Subcutaneous abdominal adipose tissue (tissue), 5 donors: ENCODE results near the gene RBM12.
"Not testable (repeated sequence)": the region's sequence is repeated elsewhere in the genome, so short reads cannot be mapped to it uniquely, and the experiment has no call there.

Source experiments
- H3K27ac ChIP-seq: one replicate; pipeline ENCODE4 v1.7.0; 2013; ENCODE audit warnings: low read depth, mild to moderate bottlenecking, inconsistent platforms, low read length, moderate library complexity
- H3K27me3 ChIP-seq, 5 donors: one replicate each; pipeline ENCODE4 v1.7.0; 2013; ENCODE audit warnings: low read length in 5 of 5, inconsistent platforms in 1 of 5; ENCODE audit not compliant: control insufficient read depth in 5 of 5, insufficient read depth in 4 of 5
- H3K36me3 ChIP-seq, 5 donors: one replicate each; pipeline ENCODE4 v1.7.0; 2013; ENCODE audit warnings: low read length in 5 of 5; ENCODE audit not compliant: control insufficient read depth in 5 of 5, insufficient read depth in 5 of 5
- H3K4me1 ChIP-seq, 5 donors: one replicate each; pipeline ENCODE4 v1.7.0; 2013; ENCODE audit warnings: low read length in 5 of 5, mild to moderate bottlenecking in 3 of 5, moderate library complexity in 1 of 5; ENCODE audit not compliant: control insufficient read depth in 5 of 5, insufficient read depth in 5 of 5
- H3K4me3 ChIP-seq, 5 donors: one replicate each; pipeline ENCODE4 v1.7.0; 2013; ENCODE audit warnings: low read length in 5 of 5, low read depth in 1 of 5
- H3K9ac ChIP-seq, 5 donors: one replicate each; pipeline ENCODE4 v1.7.0; 2013; ENCODE audit warnings: low read length in 5 of 5, mild to moderate bottlenecking in 4 of 5, moderate library complexity in 3 of 5
- H3K9me3 ChIP-seq, 5 donors: one replicate each; pipeline ENCODE4 v1.7.0; 2013; ENCODE audit warnings: low read length in 5 of 5; ENCODE audit not compliant: control insufficient read depth in 5 of 5
- donor health status: healthy.
- donor health status: healthy.
- donor health status: healthy.
- donor health status: healthy.
- donor health status: healthy.

Gene RBM12

DNA sequence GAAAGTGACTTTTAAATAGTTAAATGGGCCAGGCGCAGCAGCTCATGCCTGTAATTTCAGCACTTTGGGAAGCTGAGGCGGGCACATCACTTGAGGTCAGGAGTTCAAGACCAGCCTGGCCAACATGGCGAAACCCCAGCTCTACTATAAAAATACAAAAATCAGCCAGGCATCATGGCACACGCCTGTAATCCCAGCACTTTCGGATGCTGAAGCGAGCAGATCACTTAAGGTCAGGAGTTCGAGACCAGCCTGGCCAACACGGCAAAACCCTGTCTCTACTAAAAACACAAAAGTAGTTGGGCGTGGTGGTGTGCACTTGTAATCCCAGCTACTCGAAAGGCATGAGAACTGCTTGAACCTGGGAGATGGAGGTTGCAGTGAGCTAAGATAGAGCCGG lies 41.2 kb upstream of the RBM12 start:
- H3K4me3 ChIP-seq, H3K27ac ChIP-seq, H3K9ac ChIP-seq, H3K27me3 ChIP-seq, H3K9me3 ChIP-seq: not testable (repeated sequence)
- Histone ChIP-seq H3K4me1 (peaks cover 0 to 20% (median 4%) of the 10 kb centered on the region in 5 donors), H3K36me3 (peaks cover 55 to 79% (median 64%) of the 10 kb centered on the region in 5 donors)

DNA sequence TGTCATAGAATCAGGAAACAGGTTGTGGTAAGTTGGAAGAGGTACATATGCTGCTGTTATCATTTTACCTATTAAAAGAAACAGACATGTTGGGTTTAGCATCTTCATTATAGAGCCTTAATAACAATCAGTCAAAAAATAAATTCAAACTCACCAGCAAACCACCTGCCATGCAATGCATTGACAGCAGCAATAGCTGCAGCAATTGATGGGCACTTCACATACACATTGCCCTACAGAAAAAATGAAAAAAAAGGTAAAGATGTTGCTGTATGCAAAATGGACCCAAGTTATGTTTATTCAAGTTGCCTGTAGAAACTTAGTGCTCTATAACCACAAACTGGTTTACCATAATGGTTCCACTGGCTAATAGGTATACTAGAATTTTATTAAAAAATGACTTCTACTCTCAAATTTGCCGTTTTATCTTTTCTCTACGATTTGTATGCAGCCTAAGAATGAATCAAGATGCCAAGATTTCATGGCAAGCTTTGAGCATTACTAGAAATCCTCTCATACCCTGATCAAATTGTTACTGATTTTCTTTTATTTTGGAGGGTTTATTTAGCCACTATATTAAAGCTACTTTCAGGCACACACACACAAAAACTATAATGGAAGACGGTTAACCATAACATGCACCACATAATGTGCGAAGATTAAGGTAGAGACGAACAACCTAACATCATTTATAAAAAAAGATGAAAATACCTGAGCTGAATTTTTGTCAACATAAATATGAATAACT lies 40.0 kb upstream of the RBM12 start:
- Histone ChIP-seq H3K27me3 (no peaks in the 10 kb centered on the region), H3K4me3 (no peak overlapping the region)

DNA sequence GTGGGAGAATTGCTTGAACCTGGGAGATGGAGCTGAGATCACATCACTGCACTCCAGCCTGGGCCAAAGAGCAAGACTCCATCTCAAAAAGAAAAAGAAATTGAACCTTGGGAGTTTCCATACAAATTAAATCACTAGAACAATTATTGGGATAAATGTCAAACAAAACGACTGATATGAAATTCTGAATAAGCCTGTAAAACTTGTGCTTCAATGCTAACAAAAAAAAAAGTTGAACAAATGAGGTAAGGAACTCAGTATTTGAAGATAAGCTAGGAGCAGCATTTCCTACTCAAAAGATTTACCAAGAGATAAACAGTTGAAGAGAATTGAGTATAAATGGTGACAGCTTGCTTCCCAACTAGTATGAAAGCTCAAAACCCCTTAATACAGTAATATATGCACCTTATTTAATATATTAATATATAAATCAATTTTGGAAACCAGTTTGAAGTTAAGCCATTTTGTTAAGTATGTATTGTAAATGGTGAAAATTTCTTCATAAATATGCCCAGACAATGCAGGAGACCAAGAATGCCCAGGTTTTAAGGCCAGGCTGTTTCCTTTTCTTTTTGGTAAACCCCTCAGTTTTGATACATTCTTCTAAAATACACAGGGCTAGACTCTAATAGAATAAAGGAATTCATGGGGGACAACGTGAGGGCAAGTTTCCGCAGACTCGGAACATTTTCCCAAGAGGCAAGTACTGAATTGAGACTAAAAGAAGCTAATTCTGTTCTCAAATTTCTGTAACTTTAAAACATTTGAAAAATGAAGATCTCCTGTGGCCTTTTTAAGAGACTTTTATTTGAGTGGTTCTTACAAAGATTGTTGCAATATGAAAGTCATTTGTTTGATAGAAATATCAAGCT lies 38.4 kb upstream of the RBM12 start:
- Histone ChIP-seq H3K4me1 (peaks cover 2 to 24% (median 18%) of the 10 kb centered on the region in 5 donors), H3K36me3 (peaks cover 37 to 56% (median 46%) of the 10 kb centered on the region in 5 donors), H3K27ac (no peak overlapping the region), H3K4me3 (no peak overlapping the region), H3K9ac (no peak overlapping the region), H3K9me3 (no peaks in the 10 kb centered on the region), H3K27me3 (no peaks in the 10 kb centered on the region)

More for the DNA sequence above, 40.0 kb upstream of the RBM12 start:
- H3K27ac ChIP-seq, result no peak overlapping the region
- H3K9me3 ChIP-seq, result no peaks in the 10 kb centered on the region
- H3K36me3 ChIP-seq, result peaks cover 52 to 68% (median 59%) of the 10 kb centered on the region in 5 donors
- H3K4me1 ChIP-seq, result peaks cover 0 to 20% (median 14%) of the 10 kb centered on the region in 5 donors
- no peak overlapping the region for H3K9ac ChIP-seq

DNA sequence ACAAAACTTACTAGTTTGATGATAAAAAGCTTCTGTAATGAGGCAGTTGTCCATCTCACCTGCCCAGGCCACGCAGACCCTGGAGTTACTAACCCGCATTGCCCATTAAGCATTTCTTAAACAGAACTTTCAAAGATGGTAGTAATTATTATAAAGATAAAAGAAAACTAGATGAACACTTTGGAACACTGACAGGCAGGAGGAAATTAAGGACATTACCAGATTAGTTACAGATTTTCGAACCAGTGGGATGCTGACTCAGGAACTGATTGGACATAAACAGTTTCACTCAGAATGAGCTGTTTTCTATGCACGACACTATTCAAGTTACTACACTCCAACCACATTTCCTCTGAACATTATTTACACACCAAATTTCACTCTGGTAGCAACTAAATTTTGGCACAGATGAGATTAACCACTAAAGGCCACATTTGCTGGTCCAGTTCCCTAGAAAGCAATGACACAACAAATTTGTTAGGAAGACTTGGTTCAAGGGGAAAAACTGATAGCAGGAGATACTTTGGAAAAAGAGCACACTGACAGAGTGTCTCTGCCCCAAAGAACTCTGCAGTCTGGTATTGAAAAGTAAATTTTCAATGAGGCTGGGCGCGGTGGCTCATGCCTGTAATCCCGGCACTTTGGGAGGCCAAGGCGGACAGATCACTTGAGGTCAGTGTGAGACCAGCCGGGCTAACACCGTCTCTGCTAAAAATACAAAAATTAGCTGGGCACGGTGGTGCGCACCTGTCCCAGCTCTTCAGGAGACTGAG lies 37.5 kb upstream of the RBM12 start:
- peaks cover 32 to 54% (median 44%) of the 10 kb centered on the region in 5 donors for H3K36me3 ChIP-seq
- H3K9me3 ChIP-seq, result no peaks in the 10 kb centered on the region
- no peaks in the 10 kb centered on the region for H3K27me3 ChIP-seq
- no peak overlapping the region for H3K9ac ChIP-seq
- H3K27ac ChIP-seq, result no peak overlapping the region
- H3K4me3 ChIP-seq, result no peak overlapping the region
- peaks cover 4 to 28% (median 25%) of the 10 kb centered on the region in 5 donors for H3K4me1 ChIP-seq

DNA sequence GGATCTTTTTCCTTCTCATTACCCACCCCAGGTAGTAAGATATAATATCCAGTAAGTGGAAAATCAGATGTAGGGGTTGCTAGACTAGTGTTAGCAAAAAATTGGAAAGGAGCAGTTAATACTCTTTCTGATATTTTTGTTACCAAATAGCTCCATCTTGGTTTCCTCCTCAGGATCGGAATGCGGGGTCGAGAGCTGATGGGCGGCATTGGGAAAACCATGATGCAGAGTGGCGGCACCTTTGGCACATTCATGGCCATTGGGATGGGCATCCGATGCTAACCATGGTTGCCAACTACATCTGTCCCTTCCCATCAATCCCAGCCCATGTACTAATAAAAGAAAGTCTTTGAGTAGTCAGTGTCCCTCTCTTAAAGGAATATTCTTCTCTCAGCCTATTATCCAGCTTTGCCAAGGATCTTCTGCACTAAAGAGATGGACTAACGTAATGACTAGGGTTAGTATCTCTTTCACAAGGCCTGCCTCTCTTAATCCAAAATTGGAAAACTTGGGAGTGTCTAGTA lies 36.0 kb upstream of the RBM12 start:
- Histone ChIP-seq H3K9ac (peak overlapping the region in 3 of 5 donors; percentile 87 to 98 (median 97)), H3K36me3 (peaks cover 25 to 46% (median 37%) of the 10 kb centered on the region in 5 donors), H3K27ac (no peak overlapping the region), H3K27me3 (no peaks in the 10 kb centered on the region), H3K4me1 (peaks cover 4 to 28% (median 25%) of the 10 kb centered on the region in 5 donors), H3K4me3 (no peak overlapping the region), H3K9me3 (no peaks in the 10 kb centered on the region)

DNA sequence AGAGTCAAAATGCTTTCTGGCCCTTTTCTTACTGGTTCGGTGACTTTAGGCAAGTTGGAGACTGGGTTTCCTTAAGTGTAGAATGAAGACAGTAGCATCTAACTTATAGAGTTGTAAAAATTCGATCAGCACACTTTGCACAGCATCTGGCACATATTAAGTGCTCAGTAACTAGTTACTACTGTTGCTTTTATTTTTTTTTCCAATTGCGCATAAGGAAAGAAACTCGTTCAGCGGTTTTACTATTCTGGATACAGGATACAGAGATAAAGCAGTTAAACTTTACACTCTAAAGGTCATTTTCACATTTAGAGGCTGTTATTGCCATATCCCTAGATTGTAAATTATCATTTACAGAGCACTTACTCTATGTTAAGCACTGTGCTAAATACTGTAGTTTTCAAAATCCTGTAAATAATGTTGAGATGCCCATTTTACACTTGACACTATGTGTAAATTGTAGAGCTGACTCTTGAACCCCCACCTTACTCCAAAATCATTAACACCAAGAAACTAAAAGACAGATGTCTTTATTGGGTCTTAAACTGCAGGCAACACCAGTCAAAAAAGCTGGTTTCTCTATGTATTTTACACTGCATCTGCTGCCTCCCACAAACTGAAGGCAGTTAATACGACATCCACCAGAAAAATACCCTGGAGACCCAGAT lies 35.4 kb upstream of the RBM12 start:
- Histone ChIP-seq H3K27me3 (no peaks in the 10 kb centered on the region), H3K9ac (peak overlapping the region; percentile 83 to 98 (median 87)), H3K27ac (peak overlapping the region; percentile 86), H3K4me3 (peak overlapping the region; percentile 76 to 98 (median 95)), H3K9me3 (no peaks in the 10 kb centered on the region), H3K4me1 (peaks cover 4 to 28% (median 25%) of the 10 kb centered on the region in 5 donors), H3K36me3 (peaks cover 27 to 45% (median 38%) of the 10 kb centered on the region in 5 donors)

DNA sequence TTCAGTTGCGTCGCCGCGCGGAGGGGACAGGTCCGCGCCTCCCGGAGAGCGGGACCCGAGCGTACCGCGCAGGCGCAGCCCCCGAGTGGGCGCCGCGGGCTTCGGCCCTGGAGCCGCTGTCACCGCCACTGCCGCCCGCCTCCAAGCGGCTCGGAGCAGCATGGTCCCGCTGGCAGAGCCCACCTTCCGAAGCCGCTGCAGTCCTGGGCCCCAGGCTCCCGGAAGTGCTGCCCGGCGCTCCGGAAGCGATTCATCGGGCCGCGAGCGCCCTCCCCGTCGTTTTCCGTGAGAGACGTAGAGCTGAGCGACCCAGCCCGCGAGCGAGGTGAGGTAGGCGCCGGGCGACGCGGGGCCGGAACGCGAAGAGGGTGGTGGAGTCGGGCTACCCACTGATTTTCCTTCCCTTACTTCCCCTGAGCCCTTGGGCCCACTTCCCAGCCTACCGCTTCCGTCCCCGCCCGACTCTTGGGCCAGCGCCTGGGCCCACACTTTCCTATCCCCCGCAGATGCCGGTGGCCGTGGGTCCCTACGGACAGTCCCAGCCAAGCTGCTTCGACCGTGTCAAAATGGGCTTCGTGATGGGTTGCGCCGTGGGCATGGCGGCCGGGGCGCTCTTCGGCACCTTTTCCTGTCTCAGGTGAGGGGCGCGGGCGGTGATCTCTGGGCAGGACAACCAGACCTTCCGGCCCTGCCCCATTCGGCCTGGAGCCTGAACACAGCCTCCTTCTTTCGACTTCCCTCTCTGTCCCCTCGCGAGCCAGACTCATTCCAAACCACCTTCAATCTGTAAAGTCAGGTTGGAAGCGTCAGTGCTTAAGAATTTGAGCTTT lies 34.6 kb upstream of the RBM12 start, which contains the start of the genes NFS1 and ROMO1:
NFS1 (minus strand) TSS at position 226 of the 830 bp plus-strand sequence; CDS start at position 162, 64 bp downstream.
ROMO1 (plus strand) TSS at position 279 of the 830 bp plus-strand sequence; CDS start at position 507, 228 bp downstream.
- Histone ChIP-seq H3K4me1 (peaks cover 4 to 28% (median 25%) of the 10 kb centered on the region in 5 donors), H3K36me3 (peaks cover 20 to 43% (median 35%) of the 10 kb centered on the region in 5 donors), H3K4me3 (peak within 1 kb of the TSS; percentile 76 to 98 (median 95)), H3K9ac (peak within 1 kb of the TSS; percentile 83 to 98 (median 87)), H3K27ac (peak within 1 kb of the TSS; percentile 86), H3K9me3 (no peaks in the 10 kb centered on the region), H3K27me3 (no peaks in the 10 kb centered on the region)

DNA sequence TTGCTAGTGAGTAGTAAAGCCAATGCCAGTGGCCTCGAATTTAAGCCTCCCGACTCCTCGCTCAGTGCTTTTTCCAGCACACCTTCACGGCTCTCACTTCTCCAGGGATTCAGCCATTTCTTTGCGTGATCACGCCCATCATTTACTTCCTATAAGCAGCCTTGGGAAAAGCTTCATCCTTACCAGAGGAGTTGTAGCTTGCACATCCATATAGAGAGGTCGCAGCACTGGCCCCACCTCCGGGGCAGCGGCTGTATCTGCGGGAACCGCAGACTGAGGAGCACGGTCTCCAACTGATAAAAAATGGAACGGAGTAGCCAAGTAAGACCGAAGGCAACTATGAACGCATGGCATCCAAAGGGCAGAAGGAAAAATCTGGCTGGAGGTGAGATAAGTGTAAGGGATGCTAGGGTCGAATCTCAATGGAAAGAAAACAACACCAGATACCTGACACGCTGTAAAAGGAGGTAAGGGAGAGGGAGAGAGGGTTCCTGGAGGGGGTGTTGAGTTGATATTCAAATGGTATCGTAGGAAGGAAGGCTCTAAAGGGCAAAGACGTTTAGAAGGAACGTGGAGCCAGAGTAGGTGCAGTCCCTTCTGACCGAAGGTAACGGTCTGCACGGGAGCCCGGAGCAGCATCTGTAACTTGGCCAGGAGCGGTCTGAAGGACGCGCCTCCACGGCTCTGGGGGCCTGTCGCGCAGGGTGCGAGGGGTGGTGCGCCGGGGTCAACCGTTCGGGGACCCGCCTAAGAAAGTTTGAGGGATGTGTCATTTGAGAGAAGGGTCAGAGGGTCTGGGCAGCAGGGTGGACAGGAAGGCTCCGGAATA lies 33.8 kb upstream of the RBM12 start:
- Histone ChIP-seq H3K4me3 (peak overlapping the region; percentile 76 to 98 (median 95)), H3K36me3 (peaks cover 11 to 40% (median 31%) of the 10 kb centered on the region in 5 donors), H3K27ac (peak overlapping the region; percentile 86), H3K9ac (peak overlapping the region; percentile 83 to 98 (median 87)), H3K9me3 (no peaks in the 10 kb centered on the region), H3K27me3 (no peaks in the 10 kb centered on the region), H3K4me1 (peaks cover 4 to 28% (median 25%) of the 10 kb centered on the region in 5 donors)
